ENCODE data around the gene KIAA1755.

The KIAA1755 gene

GRCh38 chr20:38215194-38216182, 45.0 kb downstream of the KIAA1755 start:
- no CpG with 5 or more reads among the region's 23 CpGs for WGBS (ENCODE audit: extremely low coverage, insufficient coverage, insufficient read length)
- H3K18ac ChIP-seq (ENCODE audit: low read length), result peak overlapping the region; percentile 26
- H3K4me2 ChIP-seq (ENCODE audit: low read length), result no peak overlapping the region
- no peak overlapping the region for H3K9ac ChIP-seq (ENCODE audit: low read length)
- H3K9me3 ChIP-seq (ENCODE audit: insufficient read depth, low read depth, low read length), result no peaks in the 10 kb centered on the region
- H3K27me3 ChIP-seq (ENCODE audit: insufficient read depth, low read length), result no peaks in the 10 kb centered on the region
- no peak overlapping the region for H4K12ac ChIP-seq (ENCODE audit: low read depth, low read length)
- H2AFZ ChIP-seq (ENCODE audit: insufficient read depth, low read length, poor library complexity), result no peak overlapping the region
- no peak overlapping the region for H3K4me3 ChIP-seq (ENCODE audit: low read depth, low read length)
- H4K8ac ChIP-seq (ENCODE audit: low read depth, low read length), result no peak overlapping the region
- no peak for DNase-seq
- peaks cover 5% of the 10 kb centered on the region for H3K79me2 ChIP-seq (ENCODE audit: control insufficient read depth, insufficient read depth, low read length, poor library complexity)
- peak overlapping the region; percentile 74 for H4K91ac ChIP-seq (ENCODE audit: low read depth, low read length)
- H3K23ac ChIP-seq (ENCODE audit: low read length), result no peak overlapping the region
- H2AK5ac ChIP-seq (ENCODE audit: low read length), result peak overlapping the region; percentile 22
- H2BK5ac ChIP-seq (ENCODE audit: low read depth, low read length, poor library complexity), result no peak overlapping the region
- H3K4ac ChIP-seq (ENCODE audit: low read depth, low read length), result no peak overlapping the region
- H3K14ac ChIP-seq (ENCODE audit: low read length), result no peak overlapping the region
- no peak overlapping the region for H3K27ac ChIP-seq (ENCODE audit: low read depth, low read length)
- no peaks in the 10 kb centered on the region for H3K36me3 ChIP-seq (ENCODE audit: control insufficient read depth in 1 of 2, insufficient read depth in 2 of 2, low read length in 2 of 2)
- H2BK12ac ChIP-seq (ENCODE audit: low read length), result peak overlapping the region; percentile 90
- peaks cover 30% of the 10 kb centered on the region for H3K79me1 ChIP-seq (ENCODE audit: low read length)
- H2BK120ac ChIP-seq (ENCODE audit: insufficient read depth, low read length, poor library complexity), result no peak overlapping the region
- H3K4me1 ChIP-seq (ENCODE audit: control insufficient read depth in 1 of 2, insufficient read depth in 2 of 2, low read length in 2 of 2), result peaks cover 14 to 24% of the 10 kb centered on the region in 2 experiments

- Histone ChIP-seq H3K9ac (ENCODE audit: low read length) (no peak overlapping the region), H3K4ac (ENCODE audit: low read depth, low read length) (no peak overlapping the region), H2BK12ac (ENCODE audit: low read length) (no peak overlapping the region), H4K8ac (ENCODE audit: low read depth, low read length) (no peak overlapping the region), H3K79me2 (ENCODE audit: control insufficient read depth, insufficient read depth, low read length, poor library complexity) (peaks cover 5% of the 10 kb centered on the region), H2AK5ac (ENCODE audit: low read length) (no peak overlapping the region), H3K4me2 (ENCODE audit: low read length) (no peak overlapping the region), H2AFZ (ENCODE audit: insufficient read depth, low read length, poor library complexity) (no peak overlapping the region), H4K12ac (ENCODE audit: low read depth, low read length) (no peak overlapping the region), H3K36me3 (ENCODE audit: control insufficient read depth in 1 of 2, insufficient read depth in 2 of 2, low read length in 2 of 2) (no peaks in the 10 kb centered on the region), H3K9me3 (ENCODE audit: insufficient read depth, low read depth, low read length) (no peaks in the 10 kb centered on the region), H3K79me1 (ENCODE audit: low read length) (peaks cover 25% of the 10 kb centered on the region), H3K27me3 (ENCODE audit: insufficient read depth, low read length) (no peaks in the 10 kb centered on the region), H4K91ac (ENCODE audit: low read depth, low read length) (peak overlapping the region; percentile 42), H3K14ac (ENCODE audit: low read length) (no peak overlapping the region), H3K27ac (ENCODE audit: low read depth, low read length) (no peak overlapping the region), H3K4me3 (ENCODE audit: low read depth, low read length) (no peak overlapping the region), H2BK5ac (ENCODE audit: low read depth, low read length, poor library complexity) (no peak overlapping the region), H3K23ac (ENCODE audit: low read length) (no peak overlapping the region), H2BK120ac (ENCODE audit: insufficient read depth, low read length, poor library complexity) (no peak overlapping the region), H3K18ac (ENCODE audit: low read length) (no peak overlapping the region), H3K4me1 (ENCODE audit: control insufficient read depth in 1 of 2, insufficient read depth in 2 of 2, low read length in 2 of 2) (peaks cover 14 to 19% of the 10 kb centered on the region in 2 experiments)
- peak in 1 of 2 donors; percentile 35 for DNase-seq
- WGBS (ENCODE audit: extremely low coverage, insufficient coverage, insufficient read length), result no CpG with 5 or more reads among the region's 19 CpGs
Measured at GRCh38 chr20:38214256-38215193, 46.0 kb downstream of the KIAA1755 start.

GRCh38 chr20:38213607-38213940, 47.0 kb downstream of the KIAA1755 start:
- Histone ChIP-seq H4K12ac (ENCODE audit: low read depth, low read length) (no peak overlapping the region), H4K8ac (ENCODE audit: low read depth, low read length) (no peak overlapping the region), H3K36me3 (ENCODE audit: control insufficient read depth in 1 of 2, insufficient read depth in 2 of 2, low read length in 2 of 2) (no peaks in the 10 kb centered on the region), H3K14ac (ENCODE audit: low read length) (peak overlapping the region; percentile 14), H3K79me1 (ENCODE audit: low read length) (peaks cover 17% of the 10 kb centered on the region), H3K27me3 (ENCODE audit: insufficient read depth, low read length) (no peaks in the 10 kb centered on the region), H2BK12ac (ENCODE audit: low read length) (peak overlapping the region; percentile 53), H3K9ac (ENCODE audit: low read length) (no peak overlapping the region), H3K4me2 (ENCODE audit: low read length) (no peak overlapping the region), H2AK5ac (ENCODE audit: low read length) (peak overlapping the region; percentile 36), H3K4me1 (ENCODE audit: control insufficient read depth in 1 of 2, insufficient read depth in 2 of 2, low read length in 2 of 2) (peaks cover 15 to 16% of the 10 kb centered on the region in 2 experiments), H3K23ac (ENCODE audit: low read length) (no peak overlapping the region), H2AFZ (ENCODE audit: insufficient read depth, low read length, poor library complexity) (no peak overlapping the region), H2BK120ac (ENCODE audit: insufficient read depth, low read length, poor library complexity) (no peak overlapping the region), H3K4me3 (ENCODE audit: low read depth, low read length) (no peak overlapping the region), H3K18ac (ENCODE audit: low read length) (no peak overlapping the region), H3K27ac (ENCODE audit: low read depth, low read length) (no peak overlapping the region), H3K79me2 (ENCODE audit: control insufficient read depth, insufficient read depth, low read length, poor library complexity) (peaks cover 5% of the 10 kb centered on the region), H4K91ac (ENCODE audit: low read depth, low read length) (peak overlapping the region; percentile 56), H2BK5ac (ENCODE audit: low read depth, low read length, poor library complexity) (no peak overlapping the region), H3K9me3 (ENCODE audit: insufficient read depth, low read depth, low read length) (no peaks in the 10 kb centered on the region), H3K4ac (ENCODE audit: low read depth, low read length) (no peak overlapping the region)
- no peak for DNase-seq
- no CpG with 5 or more reads among the region's 5 CpGs for WGBS (ENCODE audit: extremely low coverage, insufficient coverage, insufficient read length)

GRCh38 chr20:38212806-38213606, 47.5 kb downstream of the KIAA1755 start:
- Histone ChIP-seq H4K91ac (ENCODE audit: low read depth, low read length) (peak overlapping the region; percentile 56), H3K4me2 (ENCODE audit: low read length) (no peak overlapping the region), H3K9me3 (ENCODE audit: insufficient read depth, low read depth, low read length) (no peaks in the 10 kb centered on the region), H3K18ac (ENCODE audit: low read length) (no peak overlapping the region), H2BK12ac (ENCODE audit: low read length) (peak overlapping the region; percentile 53), H3K79me1 (ENCODE audit: low read length) (peaks cover 12% of the 10 kb centered on the region), H2BK120ac (ENCODE audit: insufficient read depth, low read length, poor library complexity) (no peak overlapping the region), H3K4ac (ENCODE audit: low read depth, low read length) (no peak overlapping the region), H3K27ac (ENCODE audit: low read depth, low read length) (no peak overlapping the region), H3K36me3 (ENCODE audit: control insufficient read depth in 1 of 2, insufficient read depth in 2 of 2, low read length in 2 of 2) (no peaks in the 10 kb centered on the region), H2BK5ac (ENCODE audit: low read depth, low read length, poor library complexity) (no peak overlapping the region), H3K23ac (ENCODE audit: low read length) (no peak overlapping the region), H4K12ac (ENCODE audit: low read depth, low read length) (no peak overlapping the region), H3K14ac (ENCODE audit: low read length) (peak overlapping the region; percentile 46), H3K27me3 (ENCODE audit: insufficient read depth, low read length) (no peaks in the 10 kb centered on the region), H4K8ac (ENCODE audit: low read depth, low read length) (no peak overlapping the region), H2AFZ (ENCODE audit: insufficient read depth, low read length, poor library complexity) (no peak overlapping the region), H2AK5ac (ENCODE audit: low read length) (peak overlapping the region; percentile 36), H3K4me3 (ENCODE audit: low read depth, low read length) (no peak overlapping the region), H3K79me2 (ENCODE audit: control insufficient read depth, insufficient read depth, low read length, poor library complexity) (peaks cover 5% of the 10 kb centered on the region), H3K4me1 (ENCODE audit: control insufficient read depth in 1 of 2, insufficient read depth in 2 of 2, low read length in 2 of 2) (peaks cover 13% of the 10 kb centered on the region in 2 experiments), H3K9ac (ENCODE audit: low read length) (no peak overlapping the region)
- WGBS (ENCODE audit: extremely low coverage, insufficient coverage, insufficient read length), result no CpG with 5 or more reads among the region's 18 CpGs
- no peak for DNase-seq
